Smooth muscle cell (in vitro differentiated cells): ENCODE data around the gene ATE1. TPM values are rescaled to one million over a fixed set of nuclear protein-coding genes. Genes with fewer than 3 reads are reported as not detected.
A peak's percentile ranks its signal among the peaks of the same experiment; 100 is the strongest.

ENCODE experiments used
- DNase-seq: peaks from one replicate; lab custom pipeline; 2025; ENCODE audit not compliant: unreplicated experiment; lab: John Stamatoyannopoulos, UW
- H2AFZ ChIP-seq: fragments of 200-600 bp; sonication (generic); 2 replicates; pipeline ENCODE4 v1.6.0; 2016; ENCODE audit warnings: antibody characterized with exemption, low read depth, mild to moderate bottlenecking
- H3F3A ChIP-seq: fragments of 200-600 bp; sonication (generic); 2 replicates; pipeline ENCODE4 v1.6.0; 2017; ENCODE audit warnings: antibody characterized with exemption, low read depth
- H3K27ac ChIP-seq: fragments of 200-600 bp; sonication (generic); 2 replicates; pipeline ENCODE4 v1.5.1; 2016; ENCODE audit warnings: low read depth, mild to moderate bottlenecking
- H3K27me3 ChIP-seq: fragments of 200-600 bp; sonication (generic); 2 replicates; pipeline ENCODE4 v1.6.1; 2016; ENCODE audit warnings: low read depth, mild to moderate bottlenecking
- H3K36me3 ChIP-seq: fragments of 200-600 bp; sonication (generic); 2 replicates; pipeline ENCODE4 v1.5.1; 2016; ENCODE audit warnings: low read depth
- H3K4me1 ChIP-seq: fragments of 200-600 bp; sonication (generic); 2 replicates; pipeline ENCODE4 v1.5.1; 2016; ENCODE audit warnings: low read depth
- H3K4me2 ChIP-seq: fragments of 200-600 bp; sonication (generic); 2 replicates; pipeline ENCODE4 v1.6.0; 2016; ENCODE audit warnings: mild to moderate bottlenecking
- H3K4me3 ChIP-seq: fragments of 200-600 bp; sonication (generic); 2 replicates; pipeline ENCODE4 v1.5.1; 2016; ENCODE audit warnings: mild to moderate bottlenecking
- H3K79me2 ChIP-seq: fragments of 200-600 bp; sonication (generic); 2 replicates; pipeline ENCODE4 v1.6.0; 2016; ENCODE audit warnings: low read depth, mild to moderate bottlenecking
- H3K9ac ChIP-seq: fragments of 200-600 bp; sonication (generic); 2 replicates; pipeline ENCODE4 v1.6.0; 2016; ENCODE audit warnings: low read depth
- H3K9me3 ChIP-seq: fragments of 200-600 bp; sonication (generic); replicated peaks from 2 replicates; pipeline ENCODE4 v1.5.1; 2016; ENCODE audit warnings: low read depth
- H4K20me1 ChIP-seq: fragments of 200-600 bp; sonication (generic); 2 replicates; pipeline ENCODE4 v1.6.0; 2016; ENCODE audit warnings: low read depth
- CTCF ChIP-seq: fragments of 200-600 bp; sonication (generic); IDR thresholded peaks from 2 replicates; pipeline ENCODE4 v1.5.1; 2017; ENCODE audit warnings: borderline replicate concordance, mild to moderate bottlenecking, antibody characterized with exemption; ENCODE audit not compliant: insufficient read depth, poor library complexity, severe bottlenecking
- WGBS: methylation state at CpG from one replicate; pipeline ENCODE4 v1.1.7; 2016; ENCODE audit warnings: low lambda C conversion rate; 5-methylcytosine and 5-hydroxymethylcytosine counted together
- polyA plus RNA-seq: library from polyadenylated mRNA; unstranded; fragments of >200 nt; fragmentation: Nextera tagmentation; extraction: Ambion mirVana; gene quantifications from 2 replicates; pipeline ENCODE4 v1.2.1, GENCODE V29; 2016
- total RNA-seq: library from RNA; depleted of rRNA; stranded (reverse); fragments of >200 nt; gene quantifications from 2 replicates; pipeline ENCODE4 v1.2.3, GENCODE V29; 2014

ATE1 gene
- total and polyA plus RNA-seq, 2 experiments from 2014 or later: 9.1 to 20.7 TPM

GRCh38 chr10:121721257-121721656 lies 206.6 kb downstream of the ATE1 start:
- no peaks in the 10 kb centered on the region for H3K27me3 ChIP-seq
- no peak for TF ChIP-seq CTCF

DNA sequence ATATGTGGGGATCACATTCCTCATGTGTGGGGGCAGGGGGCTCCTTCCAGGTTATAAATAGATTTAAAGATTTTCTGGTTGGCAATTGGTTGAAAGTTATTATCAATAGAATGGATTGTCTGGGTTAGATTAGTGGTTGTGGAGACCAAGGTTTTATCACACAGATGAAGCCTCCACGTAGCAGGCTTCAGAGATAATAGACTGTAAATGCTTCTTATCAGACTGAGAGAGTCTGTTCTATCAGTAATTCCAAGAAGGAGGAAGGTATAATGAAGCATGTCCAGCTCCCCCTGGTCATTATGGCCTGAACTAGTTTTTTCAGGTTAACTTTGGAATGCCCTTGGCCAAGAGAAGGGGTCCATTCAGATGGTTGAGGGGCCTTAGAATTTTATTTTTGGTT lies 211.9 kb downstream of the ATE1 start:
- Histone ChIP-seq H4K20me1 (no peaks in the 10 kb centered on the region), H2AFZ (no peak overlapping the region), H3K27me3 (no peaks in the 10 kb centered on the region), H3K79me2 (no peaks in the 10 kb centered on the region), H3K4me2 (no peak overlapping the region), H3K27ac (no peak overlapping the region), H3K4me3 (no peak overlapping the region), H3K4me1 (peaks cover 11% of the 10 kb centered on the region), H3K9ac (no peak overlapping the region), H3K36me3 (no peaks in the 10 kb centered on the region), H3F3A (peaks cover 1% of the 10 kb centered on the region), H3K9me3 (no peaks in the 10 kb centered on the region)
- DNase-seq: no peak
- 38% methylated on average over 1 of the region's 1 CpG for WGBS
- TF ChIP-seq CTCF: no peak

More at GRCh38 chr10:121721257-121721656, 206.6 kb downstream of the ATE1 start:
- H3K9ac ChIP-seq: no peak overlapping the region
- H3K36me3 ChIP-seq: no peaks in the 10 kb centered on the region
- no peaks in the 10 kb centered on the region for H4K20me1 ChIP-seq
- WGBS: 75% methylated on average over 4 of the region's 4 CpGs
- H3K4me2 ChIP-seq: no peak overlapping the region
- no peak for DNase-seq
- H3K4me1 ChIP-seq: no peaks in the 10 kb centered on the region
- H3K4me3 ChIP-seq: no peak overlapping the region
- no peaks in the 10 kb centered on the region for H3F3A ChIP-seq
- no peaks in the 10 kb centered on the region for H3K79me2 ChIP-seq
- no peak overlapping the region for H3K27ac ChIP-seq
- no peaks in the 10 kb centered on the region for H3K9me3 ChIP-seq
- H2AFZ ChIP-seq: peak overlapping the region; percentile 76

DNA sequence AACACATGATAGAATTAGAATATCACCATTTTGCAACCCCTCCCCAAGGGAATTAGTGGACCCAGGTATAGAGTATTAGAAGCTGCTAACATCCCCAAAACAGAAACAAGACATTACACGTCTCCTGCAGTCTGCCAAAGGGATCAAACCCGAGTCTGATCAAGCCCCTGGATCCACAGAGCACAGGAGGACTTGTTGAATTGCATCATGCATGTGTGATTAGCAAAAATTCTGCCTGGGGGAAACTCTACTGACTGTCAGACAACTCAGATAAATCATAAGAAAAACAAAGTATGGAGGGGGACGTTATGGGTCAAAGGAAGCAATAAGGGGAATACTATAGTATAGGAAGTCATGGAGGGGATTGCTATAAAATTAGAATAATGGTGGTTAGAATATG lies 212.8 kb downstream of the ATE1 start:
- Histone ChIP-seq H3K27me3 (no peaks in the 10 kb centered on the region), H3K4me1 (peaks cover 20% of the 10 kb centered on the region), H2AFZ (no peak overlapping the region), H3K9ac (no peak overlapping the region), H3K4me2 (no peak overlapping the region), H3F3A (peaks cover 10% of the 10 kb centered on the region), H3K79me2 (no peaks in the 10 kb centered on the region), H3K4me3 (no peak overlapping the region), H3K36me3 (no peaks in the 10 kb centered on the region), H3K9me3 (no peaks in the 10 kb centered on the region), H4K20me1 (no peaks in the 10 kb centered on the region), H3K27ac (no peak overlapping the region)
- no peak for TF ChIP-seq CTCF
- WGBS: 58% methylated on average over 3 of the region's 3 CpGs
- DNase-seq: no peak

DNA sequence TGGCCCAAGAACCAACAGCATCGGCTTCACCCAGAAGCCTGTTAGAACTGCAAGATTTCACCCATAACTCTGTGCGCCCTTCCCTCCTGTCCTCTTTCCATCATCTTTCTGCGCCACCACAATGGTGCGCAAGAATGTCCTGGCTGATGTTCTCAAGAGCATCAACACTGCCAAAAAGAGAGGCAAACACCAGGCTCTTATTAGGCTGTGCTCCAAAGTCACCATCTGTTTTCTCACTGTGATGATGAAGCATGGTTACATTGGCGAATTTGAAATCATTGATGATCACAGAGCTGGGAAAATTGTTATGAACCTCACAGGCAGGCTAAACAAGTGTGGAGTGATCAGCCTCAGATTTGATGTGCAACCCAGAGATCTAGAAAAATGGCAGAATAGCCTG lies 214.3 kb downstream of the ATE1 start:
- no peaks in the 10 kb centered on the region for H3K79me2 ChIP-seq
- H3K36me3 ChIP-seq: no peaks in the 10 kb centered on the region
- no peaks in the 10 kb centered on the region for H3K27me3 ChIP-seq
- H3F3A ChIP-seq: peaks cover 24% of the 10 kb centered on the region
- TF ChIP-seq CTCF: no peak
- H3K9ac ChIP-seq: no peak overlapping the region
- H3K9me3 ChIP-seq: no peaks in the 10 kb centered on the region
- no peaks in the 10 kb centered on the region for H4K20me1 ChIP-seq
- H2AFZ ChIP-seq: no peak overlapping the region
- 98% methylated on average over 5 of the region's 5 CpGs for WGBS
- H3K4me2 ChIP-seq: no peak overlapping the region
- H3K4me1 ChIP-seq: peaks cover 36% of the 10 kb centered on the region
- H3K27ac ChIP-seq: no peak overlapping the region
- H3K4me3 ChIP-seq: no peak overlapping the region
- DNase-seq: no peak
